Hepatocyte (in vitro differentiated cells): ENCODE measurements around the gene CHKA. TPM values are rescaled to one million over a fixed set of nuclear protein-coding genes. Genes with fewer than 3 reads are reported as not detected.

ENCODE experiments used
- DNase-seq: peaks from one replicate; pipeline ENCODE4 v3.0.0-alpha.2; 2016; ENCODE audit warnings: low spot score
- H2AFZ ChIP-seq: fragments of 200-600 bp; sonication (generic); 2 replicates; pipeline ENCODE4 v1.6.0; 2016; ENCODE audit warnings: antibody characterized with exemption, mild to moderate bottlenecking
- H3K27ac ChIP-seq: fragments of 200-600 bp; sonication (generic); 2 replicates; pipeline ENCODE4 v1.5.1; 2016; ENCODE audit warnings: mild to moderate bottlenecking
- H3K27me3 ChIP-seq: fragments of 200-600 bp; sonication (generic); 2 replicates; pipeline ENCODE4 v1.6.1; 2016
- H3K36me3 ChIP-seq: fragments of 200-600 bp; sonication (generic); replicated peaks from 2 replicates; pipeline ENCODE4 v1.5.1; 2016; ENCODE audit warnings: low read depth; ENCODE audit not compliant: insufficient read depth
- H3K4me1 ChIP-seq: fragments of 200-600 bp; sonication (generic); 2 replicates; pipeline ENCODE4 v1.5.1; 2016; ENCODE audit warnings: mild to moderate bottlenecking, moderate library complexity; ENCODE audit not compliant: insufficient read depth
- H3K4me2 ChIP-seq: fragments of 200-600 bp; sonication (generic); 2 replicates; pipeline ENCODE4 v1.6.0; 2016
- H3K4me3 ChIP-seq: fragments of 200-600 bp; sonication (generic); 2 replicates; pipeline ENCODE4 v1.5.1; 2016; ENCODE audit warnings: mild to moderate bottlenecking
- H3K79me2 ChIP-seq: fragments of 200-600 bp; sonication (generic); 2 replicates; pipeline ENCODE4 v1.6.0; 2017; ENCODE audit warnings: mild to moderate bottlenecking
- H3K9me2 ChIP-seq: fragments of 200-600 bp; sonication (generic); replicated peaks from 2 replicates; pipeline ENCODE4 v1.6.0; 2017; ENCODE audit warnings: mild to moderate bottlenecking; ENCODE audit not compliant: insufficient read depth
- H3K9me3 ChIP-seq: fragments of 200-600 bp; sonication (generic); 2 replicates; pipeline ENCODE4 v1.5.1; 2016; ENCODE audit warnings: low read depth, mild to moderate bottlenecking
- H4K20me1 ChIP-seq: fragments of 200-600 bp; sonication (generic); 2 replicates; pipeline ENCODE4 v1.6.0; 2016; ENCODE audit warnings: mild to moderate bottlenecking; ENCODE audit not compliant: insufficient read depth, poor library complexity, severe bottlenecking
- CTCF ChIP-seq: fragments of 200-600 bp; sonication (generic); IDR thresholded peaks from 2 replicates; pipeline ENCODE4 v1.5.1; 2016; ENCODE audit warnings: antibody characterized with exemption, mild to moderate bottlenecking; ENCODE audit not compliant: poor library complexity
- EZH2 ChIP-seq: fragments of 200-600 bp; sonication (generic); IDR thresholded peaks from 2 replicates; pipeline ENCODE4 v1.6.1; 2016; ENCODE audit warnings: antibody characterized with exemption, mild to moderate bottlenecking, borderline replicate concordance
- EZH2phosphoT487 ChIP-seq: fragments of 200-600 bp; sonication (generic); IDR thresholded peaks from one replicate; pipeline ENCODE4 v1.6.1; 2018; ENCODE audit warnings: antibody characterized with exemption, mild to moderate bottlenecking, low read depth, moderate library complexity; ENCODE audit not compliant: unreplicated experiment, severe bottlenecking
- WGBS: methylation state at CpG from one replicate; pipeline ENCODE4 v1.1.6; 2016; ENCODE audit warnings: low lambda C conversion rate; ENCODE audit errors: missing lambda C conversion rate; 5-methylcytosine and 5-hydroxymethylcytosine counted together
- polyA plus RNA-seq: library from polyadenylated mRNA; unstranded; fragments of >200 nt; fragmentation: Nextera tagmentation; extraction: Ambion mirVana; gene quantifications from 2 replicates; pipeline ENCODE4 v1.2.1, GENCODE V29; 2016
- total RNA-seq: library from RNA; depleted of rRNA; stranded (reverse); fragments of >200 nt; gene quantifications from 2 replicates; pipeline ENCODE4 v1.2.3, GENCODE V29; 2014

Gene CHKA
- total and polyA plus RNA-seq, 2 experiments from 2014 or later = 70.0 to 117 TPM

GRCh38 chr11:68158580-68158979 is 37.4 kb upstream of the CHKA start:
- Histone ChIP-seq H3K4me2 (no peak overlapping the region), H3K79me2 (peaks cover 4% of the 10 kb centered on the region), H3K27ac (no peak overlapping the region), H4K20me1 (peaks cover 3% of the 10 kb centered on the region), H3K9me2 (no peaks in the 10 kb centered on the region), H3K9me3 (no peaks in the 10 kb centered on the region), H3K36me3 (no peaks in the 10 kb centered on the region), H2AFZ (no peak overlapping the region), H3K4me1 (no peaks in the 10 kb centered on the region), H3K4me3 (no peak overlapping the region), H3K27me3 (no peaks in the 10 kb centered on the region)
- 94% methylated on average over 14 of the region's 14 CpGs for WGBS
- TF ChIP-seq EZH2 = no peak
- TF ChIP-seq CTCF = no peak
- TF ChIP-seq EZH2phosphoT487 = no peak
- no peak for DNase-seq

- no peak overlapping the region for H3K4me2 ChIP-seq
- no peaks in the 10 kb centered on the region for H3K9me3 ChIP-seq
- no peaks in the 10 kb centered on the region for H3K9me2 ChIP-seq
- no peak for DNase-seq
- no peak for TF ChIP-seq EZH2phosphoT487
- H3K4me1 ChIP-seq = peaks cover 10% of the 10 kb centered on the region
- no peaks in the 10 kb centered on the region for H3K79me2 ChIP-seq
- no peak overlapping the region for H2AFZ ChIP-seq
- 88% methylated on average over 8 of the region's 8 CpGs for WGBS
- peaks cover 3% of the 10 kb centered on the region for H4K20me1 ChIP-seq
- H3K4me3 ChIP-seq = no peak overlapping the region
- H3K27ac ChIP-seq = no peak overlapping the region
- no peaks in the 10 kb centered on the region for H3K27me3 ChIP-seq
- H3K36me3 ChIP-seq = no peaks in the 10 kb centered on the region
Observed at GRCh38 chr11:68153742-68154141, 32.6 kb upstream of the CHKA start.

GRCh38 chr11:68150037-68150436 is 28.8 kb upstream of the CHKA start:
- TF ChIP-seq EZH2 (no peak), EZH2phosphoT487 (no peak), CTCF (no peak)
- Histone ChIP-seq H3K4me1 (peaks cover 26% of the 10 kb centered on the region), H3K27ac (peak overlapping the region; percentile 52), H3K4me3 (no peak overlapping the region), H3K79me2 (no peaks in the 10 kb centered on the region), H3K27me3 (no peaks in the 10 kb centered on the region), H3K4me2 (no peak overlapping the region), H4K20me1 (peaks cover 3% of the 10 kb centered on the region), H3K9me3 (no peaks in the 10 kb centered on the region), H2AFZ (no peak overlapping the region), H3K36me3 (no peaks in the 10 kb centered on the region), H3K9me2 (no peaks in the 10 kb centered on the region)
- peak; percentile 78 for DNase-seq
- WGBS = 33% methylated on average over 7 of the region's 7 CpGs

GRCh38 chr11:68149417-68149816 is 28.2 kb upstream of the CHKA start:
- Histone ChIP-seq H4K20me1 (no peaks in the 10 kb centered on the region), H3K27me3 (no peaks in the 10 kb centered on the region), H3K9me2 (no peaks in the 10 kb centered on the region), H3K4me1 (peaks cover 26% of the 10 kb centered on the region), H3K4me3 (no peak overlapping the region), H3K27ac (peak overlapping the region; percentile 52), H3K9me3 (no peaks in the 10 kb centered on the region), H3K4me2 (no peak overlapping the region), H2AFZ (no peak overlapping the region), H3K79me2 (no peaks in the 10 kb centered on the region), H3K36me3 (no peaks in the 10 kb centered on the region)
- TF ChIP-seq CTCF (no peak), EZH2phosphoT487 (no peak), EZH2 (no peak)
- 82% methylated on average over 6 of the region's 6 CpGs for WGBS
- no peak for DNase-seq
